HCT116 (cell line): Measurements from ENCODE around the gene MED13L. TPM values are rescaled to one million over a fixed set of nuclear protein-coding genes. Genes with fewer than 3 reads are reported as not detected.

ENCODE experiments used
- ATAC-seq: fragments of 200-7000 bp; cut with Tn5 transposase; 2 replicates; pipeline ENCODE4 v1.9.1; 2020; ENCODE audit warnings: mild to moderate bottlenecking, moderate library complexity
- BruUV-seq: library from RNA; stranded (reverse); fragments of 400-500 nt; replicated peaks from 2 replicates; lab custom pipeline; 2021; lab: Mats Ljungman, UMichigan
- CTCF ChIA-PET: fragments of 300-600 bp; sonication (Branson Sonifier 250); formaldehyde crosslinking; loops from one replicate; lab custom pipeline; 2021; ENCODE audit warnings: antibody characterized with exemption; lab: Charles Lee
- POLR2A ChIA-PET: fragments of 300-600, 350-600 bp; sonication (Branson Sonifier 250); formaldehyde crosslinking; loops from one replicate; lab custom pipeline; 2021; ENCODE audit warnings: antibody characterized with exemption; lab: Charles Lee
- RAD21 ChIA-PET, 2 experiments: fragments of 300-600 bp; sonication (Branson Sonifier 250); formaldehyde crosslinking; loops; one replicate each; lab custom pipeline; 2023; ENCODE audit warnings: low total read pairs in 2 of 2; ENCODE audit not compliant: uncharacterized antibody in 2 of 2, unreplicated experiment in 2 of 2, low non-redundant PET in 1 of 2; lab: Charles Lee
- DNase-seq: peaks from one replicate; pipeline ENCODE4 v3.0.0-alpha.2; 2010; ENCODE audit warnings: low read depth, low spot score
- H2AFZ ChIP-seq: fragments of 200-600 bp; shearing (Covaris generic), sonication (generic); 2 replicates; pipeline ENCODE4 v1.6.1; 2017; ENCODE audit warnings: low read depth, mixed run types, mixed read lengths, antibody characterized with exemption, low read length; ENCODE audit not compliant: poor library complexity, severe bottlenecking
- H3K27ac ChIP-seq: 2 replicates; pipeline ENCODE4 v1.5.1; 2012; ENCODE audit warnings: low read depth, low read length
- H3K27me3 ChIP-seq: fragments of 200-600 bp; sonication (generic); 2 replicates; pipeline ENCODE4 v1.6.1; 2016; ENCODE audit warnings: mixed run types, low read length, mixed read lengths; ENCODE audit not compliant: insufficient read depth
- H3K36me3 ChIP-seq, 2 experiments: fragments of 200-500 bp in 1 of 2; fragments of 200-600 bp in 1 of 2; sonication (Bioruptor generic) in 1 of 2; sonication (generic) in 1 of 2; 2 replicates each; pipeline versions ENCODE4 v1.5.1 to v1.6.1; 2014 to 2016; ENCODE audit warnings: low read length in 2 of 2, inconsistent platforms in 1 of 2, mixed read lengths in 1 of 2, mixed run types in 1 of 2; ENCODE audit not compliant: insufficient read depth in 2 of 2, control insufficient read depth in 1 of 2
- H3K4me1 ChIP-seq, 2 experiments: fragments of 200-600 bp in 1 of 2; sonication (generic) in 1 of 2; 2 replicates each; pipeline versions ENCODE4 v1.5.1 to v1.6.1; 2012 to 2017; ENCODE audit warnings: low read length in 2 of 2, inconsistent platforms in 1 of 2, mild to moderate bottlenecking in 1 of 2, mixed read lengths in 1 of 2, mixed run types in 1 of 2, moderate library complexity in 1 of 2; ENCODE audit not compliant: insufficient read depth in 2 of 2, control insufficient read depth in 1 of 2
- H3K4me2 ChIP-seq: fragments of 200-600 bp; sonication (generic); 2 replicates; pipeline ENCODE4 v1.6.1; 2017; ENCODE audit warnings: mixed run types, low read length, mixed read lengths
- H3K4me3 ChIP-seq, 2 experiments: fragments of 200-600 bp in 1 of 2; sonication (generic) in 1 of 2; replicated peaks in 1 of 2; 2 replicates each; pipeline ENCODE4 v1.5.1; 2011 to 2016; ENCODE audit warnings: low read length in 2 of 2, control low read depth in 1 of 2, low read depth in 1 of 2, mild to moderate bottlenecking in 1 of 2, mixed read lengths in 1 of 2, mixed run types in 1 of 2
- H3K79me2 ChIP-seq: fragments of 200-600 bp; sonication (generic); 2 replicates; pipeline ENCODE4 v1.6.1; 2017; ENCODE audit warnings: mild to moderate bottlenecking, mixed run types, low read length, moderate library complexity, mixed read lengths; ENCODE audit not compliant: insufficient read depth
- H3K9ac ChIP-seq: fragments of 200-600 bp; sonication (generic); 2 replicates; pipeline ENCODE4 v1.6.1; 2016; ENCODE audit warnings: low read length, mixed read lengths
- H3K9me2 ChIP-seq: fragments of 200-600 bp; sonication (generic), shearing (Covaris generic); 2 replicates; pipeline ENCODE4 v1.6.1; 2017; ENCODE audit warnings: mixed run types, mild to moderate bottlenecking, moderate library complexity; ENCODE audit not compliant: insufficient read depth
- H3K9me3 ChIP-seq, 2 experiments: fragments of 200-500 bp in 1 of 2; fragments of 200-600 bp in 1 of 2; sonication (Bioruptor generic) in 1 of 2; sonication (generic) in 1 of 2; 2 replicates each; pipeline ENCODE4 v1.6.1; 2014 to 2017; ENCODE audit warnings: low read length in 2 of 2, mixed read lengths in 2 of 2, inconsistent platforms in 1 of 2, low read depth in 1 of 2, mild to moderate bottlenecking in 1 of 2, mixed run types in 1 of 2, moderate library complexity in 1 of 2; ENCODE audit not compliant: control insufficient read depth in 1 of 2, insufficient read depth in 1 of 2
- H4K20me1 ChIP-seq: fragments of 200-600 bp; sonication (generic), shearing (Covaris generic); 2 replicates; pipeline ENCODE4 v1.6.1; 2017; ENCODE audit warnings: mixed run types, mild to moderate bottlenecking, moderate library complexity; ENCODE audit not compliant: insufficient read depth
- ATF3 ChIP-seq: IDR thresholded peaks from 2 replicates; pipeline ENCODE4 v1.6.1; 2012
- CTCF ChIP-seq, 3 experiments: fragments of 200-600 bp in 1 of 3; sonication (generic) in 1 of 3; IDR thresholded peaks in 2 of 3; conservative IDR thresholded peaks in 1 of 3; 2 replicates each; pipeline ENCODE4 v1.5.1; 2012 to 2017; ENCODE audit warnings: low read depth in 2 of 3, low read length in 2 of 3, antibody characterized with exemption in 1 of 3, borderline replicate concordance in 1 of 3, control low read depth in 1 of 3, mild to moderate bottlenecking in 1 of 3, mixed read lengths in 1 of 3, mixed run types in 1 of 3, moderate library complexity in 1 of 3; ENCODE audit not compliant: insufficient read depth in 1 of 3
- EGR1 ChIP-seq: IDR thresholded peaks from 2 replicates; pipeline ENCODE4 v1.6.1; 2012; ENCODE audit warnings: low read depth
- ELF1 ChIP-seq: IDR thresholded peaks from 2 replicates; pipeline ENCODE4 v1.6.1; 2012; ENCODE audit warnings: low read depth, borderline replicate concordance
- EZH2 ChIP-seq: fragments of 200-600 bp; sonication (generic); IDR thresholded peaks from 2 replicates; pipeline ENCODE4 v1.6.1; 2017; ENCODE audit warnings: antibody characterized with exemption, mixed run types
- EZH2phosphoT487 ChIP-seq: fragments of 200-600 bp; IDR thresholded peaks from 2 replicates; pipeline ENCODE4 v1.6.1; 2018; ENCODE audit warnings: antibody characterized with exemption, borderline replicate concordance
- FOSL1 ChIP-seq: IDR thresholded peaks from 2 replicates; pipeline ENCODE4 v1.6.1; 2012; ENCODE audit warnings: low read depth
- JUND ChIP-seq: IDR thresholded peaks from 2 replicates; pipeline ENCODE4 v1.6.1; 2012
- POLR2AphosphoS5 ChIP-seq: IDR thresholded peaks from 2 replicates; pipeline ENCODE4 v1.6.1; 2011; ENCODE audit warnings: mild to moderate bottlenecking, low read depth, low read length, moderate library complexity
- RAD21 ChIP-seq: IDR thresholded peaks from 2 replicates; pipeline ENCODE4 v1.6.1; 2012; ENCODE audit warnings: low read depth, mild to moderate bottlenecking
- REST ChIP-seq: IDR thresholded peaks from 2 replicates; pipeline ENCODE4 v1.6.1; 2012; ENCODE audit warnings: low read depth
- SP1 ChIP-seq: IDR thresholded peaks from 2 replicates; pipeline ENCODE4 v1.6.1; 2012; ENCODE audit warnings: low read depth
- TCF7L2 ChIP-seq: IDR thresholded peaks from 2 replicates; pipeline ENCODE4 v1.7.0; 2011; ENCODE audit warnings: borderline replicate concordance, inconsistent platforms; ENCODE audit not compliant: insufficient read depth, insufficient read length; ENCODE audit errors: extremely low read depth
- YY1 ChIP-seq: IDR thresholded peaks from 2 replicates; pipeline ENCODE4 v1.6.1; 2011; ENCODE audit warnings: low read length, low read depth, moderate library complexity, mild to moderate bottlenecking; ENCODE audit not compliant: insufficient replicate concordance; ENCODE audit errors: extremely low read depth
- ZBTB33 ChIP-seq: IDR thresholded peaks from 2 replicates; pipeline ENCODE4 v1.6.1; 2011; ENCODE audit warnings: mild to moderate bottlenecking, low read length, moderate library complexity; ENCODE audit not compliant: insufficient replicate concordance; ENCODE audit errors: extremely low read depth
- ZFX ChIP-seq: fragments of 450-650 bp; IDR thresholded peaks from 2 replicates; pipeline ENCODE4 v1.6.1; 2017
- intact Hi-C: fragments of 100-400 bp; cut with micrococcal nuclease; formaldehyde crosslinking; loops from 2 replicates; pipeline ENCODE4 v1.10.0; 2022
- total RNA-seq: library from RNA; stranded (reverse); gene quantifications from one replicate; pipeline ENCODE4 v1.2.1, GENCODE V29; 2021; ENCODE audit not compliant: unreplicated experiment

Gene MED13L
- total RNA-seq, 1 experiment from 2014 or later, result 176 TPM

- H3K36me3 ChIP-seq, result no peaks in the 10 kb centered on the region
- ATAC-seq, result no peak
- no peak for DNase-seq
- no peak overlapping the region for H3K4me2 ChIP-seq
- no peak overlapping the region for H3K9ac ChIP-seq
- no peaks in the 10 kb centered on the region for H3K9me2 ChIP-seq
- no peaks in the 10 kb centered on the region for H3K27me3 ChIP-seq
- no TSS peak for BruUV-seq
- peaks cover 40% of the 10 kb centered on the region for H4K20me1 ChIP-seq
- peaks cover 98% of the 10 kb centered on the region for H3K79me2 ChIP-seq
- peaks cover 11 to 12% of the 10 kb centered on the region in 2 experiments; a peak in 3 of 4 replicates for H3K4me1 ChIP-seq
- CTCF ChIA-PET, result no interaction called here
- H3K27ac ChIP-seq, result no peak overlapping the region
- no peak overlapping the region for H3K4me3 ChIP-seq
- H3K9me3 ChIP-seq, result no peaks in the 10 kb centered on the region
- POLR2A ChIA-PET, result interaction anchor here (0.7 kb wide), 1 partner anchor 10 kb away, joined by 4 read pairs; no protein-coding TSS in a partner anchor
- H2AFZ ChIP-seq, result no peak overlapping the region
- TF ChIP-seq FOSL1, result no peak
- no peak for TF ChIP-seq ZFX
- TF ChIP-seq POLR2AphosphoS5, result no peak
- TF ChIP-seq SP1, result no peak
- no peak for TF ChIP-seq EZH2phosphoT487
- TF ChIP-seq ZBTB33, result no peak
- TF ChIP-seq TCF7L2, result no peak
- no peak for TF ChIP-seq RAD21
- no peak for TF ChIP-seq ATF3
- no peak for TF ChIP-seq CTCF (IDR thresholded peaks at IDR 0.05 in 2 of 3, conservative IDR thresholded peaks at IDR 0.05 in 1 of 3; ENCODE audit: borderline replicate concordance in 1 of 3, insufficient read depth in 1 of 3, low read depth in 2 of 3, low read length in 2 of 3)
- TF ChIP-seq EGR1, result no peak
- no peak for TF ChIP-seq YY1
- no peak for TF ChIP-seq REST
- TF ChIP-seq EZH2, result no peak
- TF ChIP-seq JUND, result no peak
- no peak for TF ChIP-seq ELF1
- intact Hi-C loops, result no loop called here
- RAD21 ChIA-PET, result no interaction called here
Measured at GRCh38 chr12:116028619-116029018, 248.9 kb downstream of the MED13L start.
